HepG2 (cell line): ENCODE data around the gene NCKIPSD. TPM values are rescaled to one million over a fixed set of nuclear protein-coding genes. Genes with fewer than 3 reads are reported as not detected.

ENCODE experiments used
- ARID3A ChIP-seq: IDR thresholded peaks from 2 replicates; pipeline ENCODE4 v1.6.1; 2012; ENCODE audit warnings: low read depth, low read length, improper control_type of control experiment
- GMEB1 ChIP-seq: sonication (generic); formaldehyde crosslinking; IDR thresholded peaks from 2 replicates; pipeline ENCODE4 v1.5.1; 2020; ENCODE audit warnings: missing genetic modification reagents, mild to moderate bottlenecking, borderline replicate concordance
- HOXA5 ChIP-seq: sonication (generic); formaldehyde crosslinking; IDR thresholded peaks from 2 replicates; pipeline ENCODE4 v1.4.0; 2020; ENCODE audit warnings: missing genetic modification reagents
- JUN ChIP-seq: sonication (generic); formaldehyde crosslinking; IDR thresholded peaks from 2 replicates; pipeline ENCODE4 v1.4.0; 2020; ENCODE audit warnings: mild to moderate bottlenecking, missing genetic modification reagents
- KDM5A ChIP-seq: fragments of 200-600 bp; sonication (generic); IDR thresholded peaks from 2 replicates; pipeline ENCODE4 v1.7.0; 2018; ENCODE audit warnings: antibody characterized with exemption, mild to moderate bottlenecking, low read length, borderline replicate concordance
- NCOA5 ChIP-seq: sonication (generic); formaldehyde crosslinking; IDR thresholded peaks from 2 replicates; pipeline ENCODE4 v1.4.0; 2020; ENCODE audit warnings: missing genetic modification reagents
- PRDM15 ChIP-seq: sonication (generic); formaldehyde crosslinking; IDR thresholded peaks from 2 replicates; pipeline ENCODE4 v1.4.0; 2020; ENCODE audit warnings: missing genetic modification reagents
- RORA ChIP-seq: sonication (generic); formaldehyde crosslinking; IDR thresholded peaks from 2 replicates; pipeline ENCODE4 v1.5.0; 2020; ENCODE audit warnings: mild to moderate bottlenecking, missing genetic modification reagents, moderate library complexity
- SOX13 ChIP-seq, 3 experiments: fragments of 450-650 bp in 1 of 3; sonication (generic) in 1 of 3; formaldehyde crosslinking in 1 of 3; IDR thresholded peaks in 2 of 3; conservative IDR thresholded peaks in 1 of 3; 2 replicates each; pipeline versions ENCODE4 v1.5.0 to v1.6.1; 2016 to 2020; ENCODE audit warnings: antibody characterized with exemption in 1 of 3, mild to moderate bottlenecking in 1 of 3, missing compliant biosample characterization in 1 of 3, missing genetic modification reagents in 1 of 3, moderate library complexity in 1 of 3
- SRSF4 ChIP-seq: fragments of 200-400 bp; formaldehyde crosslinking; IDR thresholded peaks from one replicate; pipeline ENCODE4 v1.6.1; 2018; ENCODE audit warnings: mild to moderate bottlenecking, low read depth, low read length, moderate library complexity; ENCODE audit not compliant: poor library complexity, severe bottlenecking
- ZBTB42 ChIP-seq: sonication (generic); formaldehyde crosslinking; IDR thresholded peaks from 2 replicates; pipeline ENCODE4 v1.5.0; 2020; ENCODE audit warnings: mild to moderate bottlenecking, missing genetic modification reagents
- ZNF703 ChIP-seq: sonication (generic); formaldehyde crosslinking; IDR thresholded peaks from 2 replicates; pipeline ENCODE4 v1.5.1; 2020; ENCODE audit warnings: missing genetic modification reagents, mild to moderate bottlenecking, moderate library complexity, borderline replicate concordance
- ZNF792 ChIP-seq: IDR thresholded peaks from 2 replicates; pipeline ENCODE4 v1.6.1; 2016
- polyA plus RNA-seq, 8 experiments: library from polyadenylated mRNA; depleted of rRNA in 3 of 8; stranded (reverse) in 7 of 8; unstranded in 1 of 8; fragments of >200 nt; fragmentation: Illumina TruSeq in 4 of 8; extraction: Trizol in 4 of 8; gene quantifications; 2 replicates each; pipeline versions ENCODE4 v1.2.1 to v1.2.3, GENCODE V29; 2011 to 2016; ENCODE audit warnings: low read depth in 4 of 8, missing spikeins in 1 of 8, mixed read lengths in 1 of 8; ENCODE audit not compliant: insufficient read depth in 1 of 8
- total RNA-seq, 5 experiments: library from RNA; depleted of rRNA; stranded (reverse); fragments of >200 nt; fragmentation: Illumina TruSeq; extraction: Trizol; gene quantifications; 2 replicates each; pipeline ENCODE4 v1.2.3, GENCODE V29; 2016; ENCODE audit warnings: low read depth in 1 of 5
- TF ChIP-seq, protein P1 (sequence below): sonication (generic); formaldehyde crosslinking; IDR thresholded peaks from 2 replicates; pipeline ENCODE4 v1.5.0; 2020; ENCODE audit warnings: mild to moderate bottlenecking, missing genetic modification reagents
- TF ChIP-seq, protein P2 (sequence below): sonication (generic); formaldehyde crosslinking; IDR thresholded peaks from 2 replicates; pipeline ENCODE4 v1.9.0; 2021; ENCODE audit warnings: missing genetic modification reagents, borderline replicate concordance

The NCKIPSD gene
- total and polyA plus RNA-seq, 2 of the 13 experiments (the other 11 are each of a cell fraction or from before 2014, with no cell fraction given), result 13.5 to 35.2 TPM

DNA sequence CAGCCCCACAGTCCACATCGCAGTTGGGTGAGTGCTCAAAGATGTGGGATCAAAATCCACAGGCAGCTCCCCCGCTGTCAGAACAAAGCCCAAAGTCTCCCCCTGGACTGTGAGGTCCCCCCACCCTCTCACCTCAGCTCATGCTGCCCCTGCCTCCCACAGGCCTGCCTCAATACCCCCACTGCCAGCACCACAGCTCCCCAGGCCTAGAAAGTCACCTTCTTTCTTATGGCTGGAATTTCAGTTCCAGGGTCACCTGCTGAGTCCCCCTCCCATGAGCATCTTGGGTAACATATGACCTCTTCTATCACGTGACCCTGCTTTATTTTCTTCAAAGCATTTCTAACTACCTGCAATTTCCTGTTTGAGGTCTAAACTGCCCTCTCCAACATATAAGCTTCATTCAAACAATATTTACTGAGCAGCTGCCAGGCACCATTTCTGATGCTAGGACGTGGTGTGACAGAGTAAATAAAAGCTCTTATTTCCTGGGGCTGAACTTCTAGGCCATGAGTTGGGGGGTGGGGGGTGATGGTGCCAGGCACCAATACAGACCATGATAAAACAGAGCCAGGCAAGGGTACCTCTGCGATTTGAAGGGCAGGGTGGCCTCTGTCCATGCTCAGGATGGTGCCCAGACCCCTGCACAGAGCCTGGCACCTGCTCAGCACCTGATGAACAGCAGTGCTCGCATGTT, 61.7 kb downstream of the NCKIPSD start (continued):
- TF ChIP-seq ZNF703 (CRISPR knock-in tag) (no peak), RORA (CRISPR knock-in tag) (no peak), ZBTB42 (no peak), ARID3A (peak; percentile 48; the same call in 1 of the 2 replicates), JUN (CRISPR knock-in tag) (0 out of 2 replicates have a peak, but pooled peaks have one; percentile 8), SOX13 (IDR thresholded peaks at IDR 0.05) (no peak), SOX13 (CRISPR knock-in tag; conservative IDR thresholded peaks at IDR 0.05 in 1 of 2, IDR thresholded peaks at IDR 0.05 in 1 of 2) (peak in 1 of 2 experiments; percentile 65; a peak in 1 of 4 replicates), NCOA5 (CRISPR knock-in tag) (no peak), PRDM15 (CRISPR knock-in tag) (no peak), KDM5A (no peak), SRSF4 (no peak), ZNF792 (CRISPR knock-in tag) (peak; percentile 61; the same call in 1 of the 2 replicates), HOXA5 (no peak), GMEB1 (0 out of 2 replicates have a peak, but pooled peaks have one; percentile 2)
- TF ChIP-seq, protein P1, sequence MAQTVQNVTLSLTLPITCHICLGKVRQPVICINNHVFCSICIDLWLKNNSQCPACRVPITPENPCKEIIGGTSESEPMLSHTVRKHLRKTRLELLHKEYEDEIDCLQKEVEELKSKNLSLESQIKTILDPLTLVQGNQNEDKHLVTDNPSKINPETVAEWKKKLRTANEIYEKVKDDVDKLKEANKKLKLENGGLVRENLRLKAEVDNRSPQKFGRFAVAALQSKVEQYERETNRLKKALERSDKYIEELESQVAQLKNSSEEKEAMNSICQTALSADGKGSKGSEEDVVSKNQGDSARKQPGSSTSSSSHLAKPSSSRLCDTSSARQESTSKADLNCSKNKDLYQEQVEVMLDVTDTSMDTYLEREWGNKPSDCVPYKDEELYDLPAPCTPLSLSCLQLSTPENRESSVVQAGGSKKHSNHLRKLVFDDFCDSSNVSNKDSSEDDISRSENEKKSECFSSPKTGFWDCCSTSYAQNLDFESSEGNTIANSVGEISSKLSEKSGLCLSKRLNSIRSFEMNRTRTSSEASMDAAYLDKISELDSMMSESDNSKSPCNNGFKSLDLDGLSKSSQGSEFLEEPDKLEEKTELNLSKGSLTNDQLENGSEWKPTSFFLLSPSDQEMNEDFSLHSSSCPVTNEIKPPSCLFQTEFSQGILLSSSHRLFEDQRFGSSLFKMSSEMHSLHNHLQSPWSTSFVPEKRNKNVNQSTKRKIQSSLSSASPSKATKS (CRISPR knock-in tag), result no peak
- TF ChIP-seq, protein P2, sequence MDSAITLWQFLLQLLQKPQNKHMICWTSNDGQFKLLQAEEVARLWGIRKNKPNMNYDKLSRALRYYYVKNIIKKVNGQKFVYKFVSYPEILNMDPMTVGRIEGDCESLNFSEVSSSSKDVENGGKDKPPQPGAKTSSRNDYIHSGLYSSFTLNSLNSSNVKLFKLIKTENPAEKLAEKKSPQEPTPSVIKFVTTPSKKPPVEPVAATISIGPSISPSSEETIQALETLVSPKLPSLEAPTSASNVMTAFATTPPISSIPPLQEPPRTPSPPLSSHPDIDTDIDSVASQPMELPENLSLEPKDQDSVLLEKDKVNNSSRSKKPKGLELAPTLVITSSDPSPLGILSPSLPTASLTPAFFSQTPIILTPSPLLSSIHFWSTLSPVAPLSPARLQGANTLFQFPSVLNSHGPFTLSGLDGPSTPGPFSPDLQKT, result no peak
